WTC11 (cell line): Measurements from ENCODE around the gene FHIP1B. TPM values are rescaled to one million over a fixed set of nuclear protein-coding genes. Genes with fewer than 3 reads are reported as not detected.

Experiments used
- ATAC-seq: fragments of 200-7000 bp; cut with Tn5 transposase; 2 replicates; pipeline ENCODE4 v1.10.0; 2021; ENCODE audit warnings: mild to moderate bottlenecking, moderate library complexity
- CTCF ChIA-PET: fragments of 300-600 bp; sonication (Branson Sonifier 250); formaldehyde crosslinking; loops from one replicate; lab custom pipeline; 2021; ENCODE audit warnings: antibody characterized with exemption; lab: Charles Lee
- POLR2A ChIA-PET: fragments of 350-600 bp; sonication (Branson Sonifier 250); formaldehyde crosslinking; loops from one replicate; lab custom pipeline; 2021; ENCODE audit warnings: antibody characterized with exemption; lab: Charles Lee
- DNase-seq: peaks from one replicate; pipeline ENCODE4 v3.0.0; 2021; ENCODE audit warnings: low spot score
- H3K27ac Mint-ChIP-seq: 2 replicates; pipeline ENCODE4 v1.8.0; 2021; ENCODE audit warnings: mixed read lengths
- H3K27me3 Mint-ChIP-seq: 2 replicates; pipeline ENCODE4 v1.8.0; 2021; ENCODE audit warnings: low read depth, mild to moderate bottlenecking, moderate library complexity, mixed read lengths
- H3K36me3 Mint-ChIP-seq: 2 replicates; pipeline ENCODE4 v1.8.0; 2021; ENCODE audit warnings: mixed read lengths
- H3K4me1 Mint-ChIP-seq: 2 replicates; pipeline ENCODE4 v1.8.0; 2022; ENCODE audit warnings: mixed read lengths
- H3K4me3 Mint-ChIP-seq: 2 replicates; pipeline ENCODE4 v1.8.0; 2021; ENCODE audit warnings: mild to moderate bottlenecking, moderate library complexity, mixed read lengths
- H3K9me3 Mint-ChIP-seq: 2 replicates; pipeline ENCODE4 v1.8.0; 2021; ENCODE audit warnings: mixed read lengths
- ARID4B ChIP-seq: sonication (generic); formaldehyde crosslinking; IDR thresholded peaks from 2 replicates; pipeline ENCODE4 v1.8.0; 2023; ENCODE audit warnings: missing genetic modification reagents, mild to moderate bottlenecking, borderline replicate concordance
- ATF2 ChIP-seq: sonication (generic); formaldehyde crosslinking; IDR thresholded peaks from 2 replicates; pipeline ENCODE4 v1.8.1; 2022; ENCODE audit warnings: low read depth, missing genetic modification reagents, borderline replicate concordance
- CDX4 ChIP-seq: fragments of 250-450 bp; sonication (Bioruptor Pico); IDR thresholded peaks from 2 replicates; pipeline ENCODE4 v1.9.0; 2021; ENCODE audit warnings: moderate library complexity, mild to moderate bottlenecking, inconsistent platforms, borderline replicate concordance
- CREB1 ChIP-seq: sonication (generic); formaldehyde crosslinking; IDR thresholded peaks from 2 replicates; pipeline ENCODE4 v1.8.0; 2023; ENCODE audit warnings: mild to moderate bottlenecking, missing genetic modification reagents
- ETV6 ChIP-seq: sonication (generic); formaldehyde crosslinking; IDR thresholded peaks from 2 replicates; pipeline ENCODE4 v1.8.1; 2022; ENCODE audit warnings: mild to moderate bottlenecking, missing genetic modification reagents
- FOXJ3 ChIP-seq: sonication (generic); formaldehyde crosslinking; IDR thresholded peaks from 2 replicates; pipeline ENCODE4 v1.9.0; 2021; ENCODE audit warnings: missing genetic modification reagents, mild to moderate bottlenecking, borderline replicate concordance
- JAZF1 ChIP-seq: fragments of 250-450 bp; sonication (Bioruptor Pico); IDR thresholded peaks from 2 replicates; pipeline ENCODE4 v1.9.0; 2021; ENCODE audit warnings: moderate library complexity, mild to moderate bottlenecking, inconsistent platforms
- MXD4 ChIP-seq: fragments of 250-450 bp; sonication (Bioruptor Pico); IDR thresholded peaks from 2 replicates; pipeline ENCODE4 v1.8.0; 2021; ENCODE audit warnings: mild to moderate bottlenecking, moderate library complexity, borderline replicate concordance
- NFATC4 ChIP-seq: fragments of 250-450 bp; sonication (Bioruptor Pico); IDR thresholded peaks from 2 replicates; pipeline ENCODE4 v1.9.0; 2021; ENCODE audit warnings: mild to moderate bottlenecking
- NR2C2 ChIP-seq: sonication (generic); formaldehyde crosslinking; IDR thresholded peaks from 2 replicates; pipeline ENCODE4 v1.8.0; 2022; ENCODE audit warnings: mild to moderate bottlenecking, missing genetic modification reagents
- NR3C1 ChIP-seq: sonication (generic); formaldehyde crosslinking; conservative IDR thresholded peaks from 2 replicates; pipeline ENCODE4 v1.8.1; 2023; ENCODE audit warnings: low read depth, mild to moderate bottlenecking, missing genetic modification reagents
- PRRX2 ChIP-seq: fragments of 250-450 bp; sonication (Bioruptor Pico); IDR thresholded peaks from 2 replicates; pipeline ENCODE4 v1.8.0; 2021; ENCODE audit warnings: mild to moderate bottlenecking
- RELA ChIP-seq: sonication (generic); formaldehyde crosslinking; IDR thresholded peaks from 2 replicates; pipeline ENCODE4 v1.8.1; 2022; ENCODE audit warnings: missing genetic modification reagents, mild to moderate bottlenecking, borderline replicate concordance
- TEAD4 ChIP-seq: sonication (generic); formaldehyde crosslinking; IDR thresholded peaks from 2 replicates; pipeline ENCODE4 v1.8.0; 2022; ENCODE audit warnings: mild to moderate bottlenecking, missing genetic modification reagents
- ZNF219 ChIP-seq: sonication (generic); formaldehyde crosslinking; IDR thresholded peaks from 2 replicates; pipeline ENCODE4 v1.8.0; 2023; ENCODE audit warnings: missing genetic modification reagents, mild to moderate bottlenecking, borderline replicate concordance
- ZNF396 ChIP-seq: fragments of 250-450 bp; sonication (Bioruptor Pico); IDR thresholded peaks from 2 replicates; pipeline ENCODE4 v1.8.0; 2021; ENCODE audit warnings: mild to moderate bottlenecking, moderate library complexity, borderline replicate concordance
- ZNF416 ChIP-seq: fragments of 250-450 bp; sonication (Bioruptor Pico); IDR thresholded peaks from 2 replicates; pipeline ENCODE4 v1.9.0; 2021; ENCODE audit warnings: mild to moderate bottlenecking, inconsistent platforms
- ZNF671 ChIP-seq: fragments of 250-450 bp; sonication (Bioruptor Pico); IDR thresholded peaks from 2 replicates; pipeline ENCODE4 v1.8.0; 2021; ENCODE audit warnings: mild to moderate bottlenecking
- total RNA-seq: library from RNA; stranded (reverse); gene quantifications from 3 replicates; pipeline ENCODE4 v1.2.3, GENCODE V29; 2021
- TF ChIP-seq, protein P1 (sequence below): fragments of 200-600 bp; IDR thresholded peaks from 2 replicates; pipeline ENCODE4 v1.8.0; 2022; ENCODE audit warnings: antibody characterized with exemption

Gene FHIP1B
- total RNA-seq, 1 experiment from 2014 or later = 24.8 TPM

DNA sequence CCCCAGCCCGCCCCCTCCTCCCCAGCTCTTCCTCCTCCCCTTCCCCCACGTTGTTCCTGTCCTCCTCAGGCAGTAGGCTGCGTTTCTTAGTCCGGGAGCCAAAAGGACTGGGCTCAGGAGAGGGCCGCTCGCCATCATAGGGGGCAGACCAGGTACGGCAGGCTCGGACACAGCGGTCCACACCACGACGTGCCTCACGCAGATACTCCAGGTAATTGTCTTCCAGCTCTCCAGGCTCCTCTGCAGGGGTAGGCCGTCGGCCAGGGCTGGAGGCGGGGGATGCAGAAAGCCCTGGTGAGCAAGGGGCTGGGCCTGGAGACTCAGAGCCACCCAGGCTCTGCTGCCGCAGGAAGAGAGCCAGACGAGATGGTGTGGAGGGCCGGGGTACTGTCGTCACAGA is 16.7 kb downstream of the FHIP1B start (continued):
- TF ChIP-seq ARID4B (CRISPR knock-in tag) (no peak), ZNF671 (CRISPR knock-in tag) (no peak), ZNF219 (CRISPR knock-in tag) (no peak), ZNF396 (CRISPR knock-in tag) (no peak)
- TF ChIP-seq, all 79 proteins: peak for 0

GRCh38 chr11:6216501-6216900 is 17.9 kb downstream of the FHIP1B start:
- Mint-ChIP-seq H3K27ac (no peak overlapping the region), H3K27me3 (no peaks in the 10 kb centered on the region), H3K4me1 (no peaks in the 10 kb centered on the region), H3K4me3 (no peak overlapping the region), H3K36me3 (peaks cover 20% of the 10 kb centered on the region), H3K9me3 (no peaks in the 10 kb centered on the region)
- TF ChIP-seq ETV6 (CRISPR knock-in tag) = no peak
- TF ChIP-seq ATF2 (CRISPR knock-in tag) = no peak
- no peak for TF ChIP-seq MXD4 (CRISPR knock-in tag)
- no peak for TF ChIP-seq NR3C1 (CRISPR knock-in tag)
- TF ChIP-seq ZNF416 (CRISPR knock-in tag) = no peak
- TF ChIP-seq NFATC4 (CRISPR knock-in tag) = no peak
- no peak for TF ChIP-seq FOXJ3 (CRISPR knock-in tag)
- no peak for TF ChIP-seq RELA
- no peak for TF ChIP-seq PRRX2 (CRISPR knock-in tag)
- TF ChIP-seq TEAD4 = no peak
- TF ChIP-seq, protein P1, sequence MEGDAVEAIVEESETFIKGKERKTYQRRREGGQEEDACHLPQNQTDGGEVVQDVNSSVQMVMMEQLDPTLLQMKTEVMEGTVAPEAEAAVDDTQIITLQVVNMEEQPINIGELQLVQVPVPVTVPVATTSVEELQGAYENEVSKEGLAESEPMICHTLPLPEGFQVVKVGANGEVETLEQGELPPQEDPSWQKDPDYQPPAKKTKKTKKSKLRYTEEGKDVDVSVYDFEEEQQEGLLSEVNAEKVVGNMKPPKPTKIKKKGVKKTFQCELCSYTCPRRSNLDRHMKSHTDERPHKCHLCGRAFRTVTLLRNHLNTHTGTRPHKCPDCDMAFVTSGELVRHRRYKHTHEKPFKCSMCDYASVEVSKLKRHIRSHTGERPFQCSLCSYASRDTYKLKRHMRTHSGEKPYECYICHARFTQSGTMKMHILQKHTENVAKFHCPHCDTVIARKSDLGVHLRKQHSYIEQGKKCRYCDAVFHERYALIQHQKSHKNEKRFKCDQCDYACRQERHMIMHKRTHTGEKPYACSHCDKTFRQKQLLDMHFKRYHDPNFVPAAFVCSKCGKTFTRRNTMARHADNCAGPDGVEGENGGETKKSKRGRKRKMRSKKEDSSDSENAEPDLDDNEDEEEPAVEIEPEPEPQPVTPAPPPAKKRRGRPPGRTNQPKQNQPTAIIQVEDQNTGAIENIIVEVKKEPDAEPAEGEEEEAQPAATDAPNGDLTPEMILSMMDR = no peak
- TF ChIP-seq JAZF1 = no peak
- no peak for TF ChIP-seq CREB1 (CRISPR knock-in tag)
- no peak for TF ChIP-seq CDX4
- POLR2A ChIA-PET = no interaction called here
- CTCF ChIA-PET = no interaction called here
- no peak for DNase-seq
- ATAC-seq = no peak

DNA sequence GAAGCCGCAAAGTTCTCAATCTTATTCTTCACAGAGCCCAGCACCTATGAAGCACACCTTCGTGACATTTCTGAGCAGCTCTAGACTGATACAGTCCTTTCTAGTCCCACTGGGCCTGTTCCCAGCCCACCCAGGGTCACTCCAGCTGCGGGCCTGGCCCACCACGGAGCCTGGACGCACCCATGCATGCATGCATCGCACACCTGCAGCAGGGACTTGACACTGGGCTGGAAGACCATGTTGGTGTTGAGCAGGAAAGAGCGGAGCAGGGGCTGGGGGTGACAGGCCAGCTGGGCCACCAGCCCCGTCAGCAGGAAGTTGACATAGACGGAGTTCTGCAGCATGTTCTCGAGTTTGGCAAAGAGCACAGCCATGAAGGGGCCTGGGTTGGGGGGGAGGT is 19.9 kb downstream of the FHIP1B start:
- Mint-ChIP-seq H3K36me3 (peaks cover 20% of the 10 kb centered on the region), H3K27ac (no peak overlapping the region), H3K4me3 (no peak overlapping the region), H3K4me1 (no peaks in the 10 kb centered on the region), H3K9me3 (no peaks in the 10 kb centered on the region), H3K27me3 (no peaks in the 10 kb centered on the region)
- ChIA-PET POLR2A (no interaction called here), CTCF (interaction anchor here (1.0 to 1.6 kb wide), 2 partner anchors 139 to 149 kb away, joined by 4 read pairs; no protein-coding TSS in a partner anchor)
- TF ChIP-seq NR2C2 (CRISPR knock-in tag) (no peak), ZNF396 (CRISPR knock-in tag) (no peak)
- ATAC-seq (no peak), DNase-seq (no peak)
